Psoas muscle (tissue), 8 donors: Measurements from ENCODE around the gene GJB3. TPM values are rescaled to one million over a fixed set of nuclear protein-coding genes. Genes with fewer than 3 reads are reported as not detected.
"Not testable (repeated sequence)": the region's sequence is repeated elsewhere in the genome, so short reads cannot be mapped to it uniquely, and the experiment has no call there.

Source experiments
- ATAC-seq, 4 donors: fragments of 200-7000 bp; cut with Tn5 transposase; one replicate each; pipeline ENCODE4 v1.9.1; 2020; ENCODE audit warnings: moderate library complexity in 3 of 4, mild to moderate bottlenecking in 2 of 4
- DNase-seq, 2 donors: peaks; one replicate each; pipeline ENCODE4 v3.0.0-alpha.2; 2020
- H3K27ac ChIP-seq: fragments of 200-600 bp; one replicate; pipeline ENCODE4 v1.8.0; 2022
- H3K27me3 ChIP-seq, 3 donors: fragments of 200-600 bp in 1 of 3; one replicate each; pipeline versions ENCODE4 v1.6.1 to v1.8.0; 2013 to 2022; ENCODE audit warnings: low read length in 2 of 3, mild to moderate bottlenecking in 2 of 3, moderate library complexity in 1 of 3; ENCODE audit not compliant: insufficient read depth in 3 of 3
- H3K36me3 ChIP-seq, 2 donors: fragments of 200-600 bp in 1 of 2; one replicate each; pipeline versions ENCODE4 v1.6.1 to v1.8.0; 2013 to 2022; ENCODE audit warnings: low read depth in 1 of 2, mild to moderate bottlenecking in 1 of 2, moderate library complexity in 1 of 2; ENCODE audit not compliant: insufficient read depth in 1 of 2
- H3K4me1 ChIP-seq: fragments of 200-600 bp; one replicate; pipeline ENCODE4 v1.8.0; 2022
- H3K4me3 ChIP-seq: fragments of 200-600 bp; one replicate; pipeline ENCODE4 v1.8.0; 2022; ENCODE audit warnings: mild to moderate bottlenecking
- H3K9me3 ChIP-seq: fragments of 200-600 bp; one replicate; pipeline ENCODE4 v1.8.0; 2022
- CTCF ChIP-seq: fragments of 200-600 bp; IDR thresholded peaks from one replicate; pipeline ENCODE4 v1.8.0; 2022; ENCODE audit warnings: antibody characterized with exemption
- WGBS, 3 donors: extraction: QIAGEN DNeasy Blood & Tissue Kit; methylation state at CpG; one replicate each; pipeline versions ENCODE4 v1.1.6 to v1.1.7; 2013; 5-methylcytosine and 5-hydroxymethylcytosine counted together
- intact Hi-C, 2 donors: fragments of 100-400 bp; cut with DNase I; formaldehyde crosslinking; loops; one replicate each; pipeline versions ENCODE4 v1.11.0 to v1.14.2; 2022
- long read RNA-seq, 2 donors: library from polyadenylated mRNA; unstranded; transcript quantifications; one replicate each; pipeline ENCODE4 v2.0.0, GENCODE V29; 2021
- polyA plus RNA-seq, 3 donors: library from polyadenylated mRNA; stranded (reverse); fragments of 200-250 nt; gene quantifications; one replicate each; pipeline ENCODE4 v1.2.3, GENCODE V29; 2013
- total RNA-seq, 4 donors: library from RNA; stranded (reverse); fragmentation: NEBNext Ultra II Directional in 2 of 4; extraction: Animal tissue kit (Norgen Biotek cat#: 25700) in 2 of 4; gene quantifications; one replicate each; pipeline versions ENCODE4 v1.2.1 to v1.2.4, GENCODE V29; 2021 to 2023
- donor health status: healthy with polysubstance abuse.
- donor health status: DM: no; HTN: no; CAD: no; lungs with moderate emphysema.
- donor health status: Bipolar disorder and iron deficiency.
- donor health status: healthy.
- donor health status: DM: yes; HTN: yes; CAD: no.
- donor health status: DM: no; HTN: no; CAD: no.
- donor health status: DM: no; HTN: no; CAD: no.
- donor health status: DM: yes; HTN: yes; CAD: no.

The GJB3 gene
- total RNA-seq (not detected), polyA plus RNA-seq (under 1 TPM in 2 of 3 donors, not detected in 1; 0.03 TPM)
- long read RNA-seq, donor 1: 0 reads
- long read RNA-seq, donor 2, partial matches to known transcripts: 0 of 1 reads
- long read RNA-seq, donor 2, other reads (novel, unspliced or antisense): 1 of 1 reads

DNA sequence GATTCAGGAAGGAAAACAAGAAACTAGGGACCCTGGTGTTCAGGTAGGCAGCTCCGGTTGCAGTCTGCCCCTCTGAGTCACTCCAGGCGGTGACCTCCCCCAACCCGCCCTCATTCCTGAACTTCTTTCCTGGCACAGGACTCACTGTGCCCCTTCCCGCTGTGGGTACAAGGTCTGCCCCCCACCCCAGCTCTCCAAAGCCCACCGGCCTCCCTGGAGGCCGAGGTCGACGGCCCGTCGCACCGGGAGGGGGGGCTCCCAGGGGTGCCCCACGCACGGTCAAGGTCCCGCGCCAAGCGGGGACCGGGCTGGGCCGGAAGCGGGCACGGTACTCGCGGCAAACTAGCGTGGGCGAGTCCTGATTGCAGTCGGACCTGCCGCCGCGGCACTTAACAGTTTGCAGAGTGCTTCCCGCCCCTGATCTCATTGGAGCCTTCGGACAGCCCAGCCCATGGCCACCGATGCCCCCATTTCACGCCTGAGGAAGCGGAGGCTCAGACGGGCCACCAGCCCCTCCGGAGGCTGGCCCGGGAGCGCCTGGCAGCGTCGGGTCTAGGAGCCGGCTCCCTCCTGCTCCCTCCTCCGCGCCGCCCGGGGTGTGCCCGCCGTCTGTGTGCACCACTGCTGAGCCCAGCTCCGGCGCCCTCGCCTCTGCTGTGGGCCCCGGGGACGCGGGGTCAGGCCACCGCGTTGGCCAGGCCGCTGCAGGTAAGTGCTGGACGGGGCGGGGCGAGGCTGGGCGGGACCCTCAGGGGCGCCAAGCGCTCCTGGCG is at the start of gene GJB3:
Gene GJB3 (plus strand): TSS at position 144 of the 773 bp plus-strand sequence. CDS start 3,549 bp downstream, outside the sequence.
- Histone ChIP-seq H3K4me1 (no peaks in the 10 kb centered on the region), H3K36me3 (no peaks in the 10 kb centered on the region), H3K27me3 (peaks cover 0 to 56% (median 16%) of the 10 kb centered on the region in 3 donors), H3K27ac (no peak within 1 kb of the TSS), H3K9me3 (no peaks in the 10 kb centered on the region), H3K4me3 (peak within 1 kb of the TSS; percentile 44)
- ATAC-seq: peak in 2 of 4 donors; percentile 23 to 45
- intact Hi-C loops: no loop called here
- no peak for TF ChIP-seq CTCF
- peak in 1 of 2 donors; percentile 30 for DNase-seq
- 1 to 3% (median 2%) methylated on average over 44 to 62 of the region's 62 CpGs for WGBS, 3 donors

GRCh38 chr1:34732831-34733230 is 48.2 kb upstream of the GJB3 start:
- H3K27ac ChIP-seq, H3K36me3 ChIP-seq, H3K27me3 ChIP-seq, ATAC-seq, H3K9me3 ChIP-seq, H3K4me3 ChIP-seq, intact Hi-C loops, H3K4me1 ChIP-seq, DNase-seq: not testable (repeated sequence)
- WGBS, 3 donors: 61 to 67% (median 66%) methylated on average over 7 of the region's 7 CpGs

GRCh38 chr1:34736692-34737091 is 44.3 kb upstream of the GJB3 start:
- no peak overlapping the region for H3K4me3 ChIP-seq
- no peaks in the 10 kb centered on the region for H3K9me3 ChIP-seq
- intact Hi-C loops: no loop called here
- no peak overlapping the region for H3K27ac ChIP-seq
- DNase-seq: no peak
- TF ChIP-seq CTCF: no peak
- 69 to 76% (median 75%) methylated on average over 10 of the region's 10 CpGs for WGBS, 3 donors
- H3K4me1 ChIP-seq: no peaks in the 10 kb centered on the region
- no peaks in the 10 kb centered on the region for H3K36me3 ChIP-seq
- ATAC-seq: no peak
- peaks cover 0 to 8% (median 4%) of the 10 kb centered on the region in 3 donors for H3K27me3 ChIP-seq

DNA sequence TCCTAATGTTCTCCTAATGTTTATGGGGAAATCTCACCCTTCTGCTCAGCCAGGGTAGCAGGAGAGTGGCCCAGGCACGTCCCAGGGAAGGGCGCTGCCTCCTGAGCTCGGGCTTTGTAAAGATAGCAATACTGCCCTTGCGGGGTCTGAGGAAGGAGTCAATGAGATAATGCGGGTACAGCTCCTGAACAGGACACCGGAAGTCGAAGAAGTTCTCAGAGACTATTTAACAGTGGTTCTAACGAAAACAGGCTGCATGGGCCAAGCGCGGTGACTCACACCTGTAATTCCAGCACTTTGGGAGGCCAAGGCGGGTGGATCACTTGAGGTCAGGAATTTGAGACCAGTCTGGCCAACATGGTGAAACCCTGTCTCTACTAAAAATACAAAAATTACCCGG is 43.8 kb upstream of the GJB3 start:
- ATAC-seq, H3K4me1 ChIP-seq, DNase-seq, H3K4me3 ChIP-seq, H3K27ac ChIP-seq, intact Hi-C loops, H3K36me3 ChIP-seq, H3K27me3 ChIP-seq, H3K9me3 ChIP-seq: not testable (repeated sequence)
- 83 to 88% (median 85%) methylated on average over 12 of the region's 12 CpGs for WGBS, 3 donors

DNA sequence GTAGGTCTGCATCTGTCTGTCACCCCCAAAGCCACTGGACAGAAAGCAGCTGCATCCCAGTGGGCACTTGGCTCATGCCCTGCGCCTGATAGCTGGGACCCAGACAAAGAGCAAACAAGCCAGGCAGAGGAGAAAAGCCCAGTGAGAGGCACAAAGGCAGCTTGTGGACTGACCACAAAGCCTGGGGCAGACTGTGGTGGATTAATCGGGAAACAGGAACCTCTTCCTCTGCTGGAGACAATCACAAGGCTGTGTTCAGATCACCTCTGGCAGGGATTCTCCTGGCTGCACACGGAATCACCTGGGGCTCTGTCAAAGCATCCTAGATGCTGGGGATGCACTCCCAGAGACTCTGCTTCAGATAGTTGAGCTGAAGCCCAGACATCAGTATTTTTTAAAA is 41.4 kb upstream of the GJB3 start:
- WGBS, 3 donors: 50 to 52% (median 51%) methylated on average over 3 of the region's 3 CpGs
- DNase-seq (no peak), ATAC-seq (no peak)
- Histone ChIP-seq H3K4me1 (no peaks in the 10 kb centered on the region), H3K9me3 (no peaks in the 10 kb centered on the region), H3K36me3 (no peaks in the 10 kb centered on the region), H3K27ac (no peak overlapping the region), H3K27me3 (peaks cover 0 to 8% (median 2%) of the 10 kb centered on the region in 3 donors), H3K4me3 (no peak overlapping the region)
- no peak for TF ChIP-seq CTCF
- intact Hi-C loops: loop anchor here (5.0 kb wide), 3 partner anchors 277 to 1107 kb away; no protein-coding TSS in a partner anchor
